HepG2 (cell line): Measurements from ENCODE around the gene HDGFL2. TPM values are rescaled to one million over a fixed set of nuclear protein-coding genes. Genes with fewer than 3 reads are reported as not detected.

Source experiments
- ATAC-seq: fragments of 200-7000 bp; cut with Tn5 transposase; 3 replicates; pipeline ENCODE4 v1.9.1; 2020; ENCODE audit warnings: mild to moderate bottlenecking, moderate library complexity
- BruUV-seq: library from RNA; stranded (reverse); fragments of 400-500 nt; replicated peaks from 2 replicates; lab custom pipeline; 2021; lab: Mats Ljungman, UMichigan
- CTCF ChIA-PET: fragments of 300-600 bp; formaldehyde crosslinking; extraction: SDS; loops from one replicate; lab custom pipeline; 2021; ENCODE audit warnings: low total read pairs, inconsistent platforms, low intra/inter-chr PET ratio; lab: Yijun Ruan, JAX
- POLR2A ChIA-PET: fragments of 350-600 bp; sonication (Branson Sonifier 250); formaldehyde crosslinking; loops from one replicate; lab custom pipeline; 2020; ENCODE audit warnings: antibody characterized with exemption, inconsistent platforms; lab: Yijun Ruan, JAX
- DNase-seq: peaks from one replicate; pipeline ENCODE4 v3.0.0-alpha.2; 2015; ENCODE audit warnings: low spot score
- FAIRE-seq: peaks from 3 replicates; lab custom pipeline; 2011; peaks lifted over from hg19 to GRCh38; lab: Jason Lieb, UNC
- H2AFZ ChIP-seq: one replicate; pipeline ENCODE4 v1.6.1; 2011; ENCODE audit warnings: low read length, inconsistent platforms
- H3K27ac ChIP-seq: fragments of 300-600 bp; 3 replicates; pipeline ENCODE4 v1.8.0; 2011; ENCODE audit warnings: mixed run types, mild to moderate bottlenecking, mixed read lengths, low read length, inconsistent platforms; ENCODE audit not compliant: insufficient read depth; ENCODE audit errors: extremely low read length
- H3K27me3 ChIP-seq, 2 experiments: fragments of 200-600 bp in 1 of 2; 2 replicates in 1 of 2; 3 replicates in 1 of 2; pipeline versions ENCODE4 v1.6.0 to v1.8.0; 2011; ENCODE audit warnings: low read length in 2 of 2, mild to moderate bottlenecking in 2 of 2, moderate library complexity in 2 of 2, inconsistent platforms in 1 of 2; ENCODE audit not compliant: insufficient read depth in 2 of 2, control insufficient read depth in 1 of 2
- H3K36me3 ChIP-seq, 2 experiments: fragments of 200-600 bp in 1 of 2; replicated peaks in 1 of 2; 2 replicates in 1 of 2; 3 replicates in 1 of 2; pipeline versions ENCODE4 v1.5.1 to v1.8.0; 2011; ENCODE audit warnings: low read length in 2 of 2, inconsistent platforms in 1 of 2; ENCODE audit not compliant: insufficient read depth in 2 of 2, control insufficient read depth in 1 of 2
- H3K4me1 ChIP-seq: 2 replicates; pipeline ENCODE4 v1.5.1; 2012; ENCODE audit warnings: low read length, inconsistent platforms; ENCODE audit not compliant: insufficient read depth
- H3K4me2 ChIP-seq: 2 replicates; pipeline ENCODE4 v1.6.0; 2011; ENCODE audit warnings: low read depth, low read length, inconsistent platforms
- H3K4me3 ChIP-seq, 3 experiments: fragments of 200-600 bp in 1 of 3; sonication (generic), shearing (Covaris generic) in 1 of 3; replicated peaks in 1 of 3; 2 replicates each; pipeline ENCODE4 v1.5.1; 2011 to 2016; ENCODE audit warnings: low read length in 3 of 3, inconsistent platforms in 2 of 3, low read depth in 2 of 3, mild to moderate bottlenecking in 2 of 3, control low read depth in 1 of 3, mixed read lengths in 1 of 3; ENCODE audit not compliant: insufficient read depth in 1 of 3
- H3K79me2 ChIP-seq: one replicate; pipeline ENCODE4 v1.6.1; 2011; ENCODE audit warnings: low read length, inconsistent platforms; ENCODE audit not compliant: insufficient read depth
- H3K9ac ChIP-seq: 2 replicates; pipeline ENCODE4 v1.6.0; 2011; ENCODE audit warnings: mild to moderate bottlenecking, low read depth, low read length, inconsistent platforms; ENCODE audit not compliant: insufficient read depth
- H3K9me3 ChIP-seq: 2 replicates; pipeline ENCODE4 v1.5.1; 2012; ENCODE audit warnings: mild to moderate bottlenecking, low read length
- H4K20me1 ChIP-seq: 2 replicates; pipeline ENCODE4 v1.6.0; 2011; ENCODE audit warnings: inconsistent platforms, mild to moderate bottlenecking, low read length, moderate library complexity; ENCODE audit not compliant: insufficient read depth
- AGO2 ChIP-seq: fragments of 200-400 bp; formaldehyde crosslinking; optimal IDR thresholded peaks from 2 replicates; pipeline ENCODE3; 2017; ENCODE audit warnings: mild to moderate bottlenecking, low read depth, low read length, moderate library complexity
- BHLHE40 ChIP-seq: IDR thresholded peaks from 2 replicates; pipeline ENCODE4 v1.6.1; 2011; ENCODE audit warnings: low read length, improper control_type of control experiment
- HNRNPLL ChIP-seq: fragments of 200-400 bp; formaldehyde crosslinking; IDR thresholded peaks from 2 replicates; pipeline ENCODE4 v1.6.1; 2017; ENCODE audit warnings: mild to moderate bottlenecking, low read depth, low read length; ENCODE audit not compliant: poor library complexity, severe bottlenecking
- HOXA7 ChIP-seq: sonication (generic); formaldehyde crosslinking; IDR thresholded peaks from 2 replicates; pipeline ENCODE4 v1.8.1; 2022; ENCODE audit warnings: mild to moderate bottlenecking, missing genetic modification reagents, moderate library complexity
- ISL2 ChIP-seq: sonication (generic); formaldehyde crosslinking; IDR thresholded peaks from 2 replicates; pipeline ENCODE4 v1.5.0; 2020; ENCODE audit warnings: missing genetic modification reagents
- MXD4 ChIP-seq: IDR thresholded peaks from 2 replicates; pipeline ENCODE4 v1.6.1; 2016; ENCODE audit warnings: mild to moderate bottlenecking, missing biosample characterization, missing genetic modification reagents
- NAIF1 ChIP-seq: sonication (generic); formaldehyde crosslinking; IDR thresholded peaks from 2 replicates; pipeline ENCODE4 v1.5.0; 2020; ENCODE audit warnings: mild to moderate bottlenecking, missing genetic modification reagents, borderline replicate concordance
- RBM39 ChIP-seq: fragments of 200-400 bp; formaldehyde crosslinking; IDR thresholded peaks from one replicate; pipeline ENCODE4 v1.6.1; 2018; ENCODE audit warnings: antibody characterized with exemption, mild to moderate bottlenecking, low read depth, low read length; ENCODE audit not compliant: poor library complexity, severe bottlenecking
- SALL1 ChIP-seq: sonication (generic); formaldehyde crosslinking; IDR thresholded peaks from 2 replicates; pipeline ENCODE4 v1.8.0; 2022; ENCODE audit warnings: mild to moderate bottlenecking, missing genetic modification reagents
- SMAD1 ChIP-seq: sonication (generic); formaldehyde crosslinking; IDR thresholded peaks from 2 replicates; pipeline ENCODE4 v1.4.0; 2020; ENCODE audit warnings: missing genetic modification reagents, low read depth, mild to moderate bottlenecking, borderline replicate concordance
- THAP11 ChIP-seq: IDR thresholded peaks from 2 replicates; pipeline ENCODE4 v1.6.1; 2016; ENCODE audit warnings: missing biosample characterization, missing genetic modification reagents
- ZNF792 ChIP-seq: IDR thresholded peaks from 2 replicates; pipeline ENCODE4 v1.6.1; 2016
- WGBS: methylation state at CpG from one replicate; pipeline ENCODE4 v1.1.6; 2017; ENCODE audit warnings: low lambda C conversion rate; 5-methylcytosine and 5-hydroxymethylcytosine counted together
- in situ Hi-C: cut with HindIII; loops from 2 replicates; pipeline ENCODE4 v1.10.0; 2017; ENCODE audit warnings: low pct_unique_long_range_greater_than_20kb; ENCODE audit not compliant: extremely low pct_ligation_motif_present
- intact Hi-C: fragments of 100-400 bp; cut with micrococcal nuclease; formaldehyde crosslinking; loops from one replicate; pipeline ENCODE4 v1.10.0; 2022; ENCODE audit not compliant: unreplicated experiment
- polyA plus RNA-seq, 8 experiments: library from polyadenylated mRNA; depleted of rRNA in 3 of 8; stranded (reverse) in 7 of 8; unstranded in 1 of 8; fragments of >200 nt; fragmentation: Illumina TruSeq in 4 of 8; extraction: Trizol in 4 of 8; gene quantifications; 2 replicates each; pipeline versions ENCODE4 v1.2.1 to v1.2.3, GENCODE V29; 2011 to 2016; ENCODE audit warnings: low read depth in 4 of 8, missing spikeins in 1 of 8, mixed read lengths in 1 of 8; ENCODE audit not compliant: insufficient read depth in 1 of 8
- total RNA-seq, 5 experiments: library from RNA; depleted of rRNA; stranded (reverse); fragments of >200 nt; fragmentation: Illumina TruSeq; extraction: Trizol; gene quantifications; 2 replicates each; pipeline ENCODE4 v1.2.3, GENCODE V29; 2016; ENCODE audit warnings: low read depth in 1 of 5
- TF ChIP-seq, protein P1 (sequence below): sonication (generic); formaldehyde crosslinking; IDR thresholded peaks from 2 replicates; pipeline ENCODE4 v1.5.0; 2020; ENCODE audit warnings: mild to moderate bottlenecking, missing genetic modification reagents

HDGFL2 gene
- total and polyA plus RNA-seq, 2 of the 13 experiments (the other 11 are each of a cell fraction or from before 2014, with no cell fraction given), result 20.0 to 51.1 TPM

DNA sequence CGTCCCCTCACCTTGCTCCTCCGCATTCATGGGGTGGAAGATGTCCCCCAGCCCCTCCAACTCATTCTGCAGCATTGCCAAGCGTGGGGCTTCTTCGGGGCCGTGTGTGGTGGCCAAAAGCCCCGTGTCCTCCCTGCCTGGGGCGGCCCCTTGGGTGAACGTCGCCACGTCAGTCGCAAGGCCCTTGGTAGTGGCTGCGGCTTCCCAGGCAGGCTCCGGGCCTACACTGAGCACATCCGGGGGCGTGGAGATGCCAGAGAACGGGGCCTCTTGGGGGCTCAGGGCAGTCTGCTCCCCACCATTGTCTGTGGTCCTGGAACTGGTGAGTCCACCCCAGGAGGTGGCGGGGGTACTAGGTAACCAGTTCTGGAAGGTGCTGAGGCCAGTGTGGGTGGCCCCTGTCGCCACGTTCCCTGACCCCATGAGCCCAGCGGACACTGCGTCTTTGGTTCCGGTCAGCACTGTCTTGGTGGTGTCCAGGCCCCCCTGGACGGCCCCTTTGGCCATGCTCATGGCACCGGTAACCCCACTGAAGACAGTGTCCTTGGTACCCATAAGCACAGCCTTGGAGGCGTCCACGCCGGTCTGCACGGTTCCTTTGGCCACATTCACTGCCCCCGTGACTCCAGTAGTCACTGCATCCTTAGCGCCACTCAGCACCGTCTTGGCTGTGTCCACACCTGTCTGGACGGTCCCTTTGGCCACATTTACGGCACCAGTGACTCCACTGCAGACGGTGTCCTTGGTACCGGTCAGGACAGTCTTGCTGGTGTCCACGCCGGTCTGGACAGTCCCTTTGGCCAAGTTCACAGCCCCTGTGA lies 38.5 kb downstream of the HDGFL2 start:
- no peaks in the 10 kb centered on the region for H3K27me3 ChIP-seq
- ChIA-PET CTCF (no interaction called here), POLR2A (no interaction called here)
- intact Hi-C loops (no loop called here), in situ Hi-C loops (no loop called here)
- BruUV-seq, result no TSS peak
- H3K79me2 ChIP-seq, result no peaks in the 10 kb centered on the region
- H3K9me3 ChIP-seq, result no peaks in the 10 kb centered on the region
- ATAC-seq (no peak; the same call in 2 of the 3 replicates), FAIRE-seq (no peak), DNase-seq (no peak)
- H3K4me2 ChIP-seq, result no peak overlapping the region
- H3K4me1 ChIP-seq, result no peaks in the 10 kb centered on the region
- H3K36me3 ChIP-seq, result no peaks in the 10 kb centered on the region
- no peak overlapping the region for H2AFZ ChIP-seq
- TF ChIP-seq HOXA7 (CRISPR knock-in tag) (no peak), RBM39 (no peak), AGO2 (peak; percentile 35), HNRNPLL (no peak)
- 89% methylated on average over 18 of the region's 37 CpGs for WGBS
- H4K20me1 ChIP-seq, result no peaks in the 10 kb centered on the region
- H3K4me3 ChIP-seq, result no peak overlapping the region
- H3K9ac ChIP-seq, result no peak overlapping the region
- H3K27ac ChIP-seq, result no peak overlapping the region

DNA sequence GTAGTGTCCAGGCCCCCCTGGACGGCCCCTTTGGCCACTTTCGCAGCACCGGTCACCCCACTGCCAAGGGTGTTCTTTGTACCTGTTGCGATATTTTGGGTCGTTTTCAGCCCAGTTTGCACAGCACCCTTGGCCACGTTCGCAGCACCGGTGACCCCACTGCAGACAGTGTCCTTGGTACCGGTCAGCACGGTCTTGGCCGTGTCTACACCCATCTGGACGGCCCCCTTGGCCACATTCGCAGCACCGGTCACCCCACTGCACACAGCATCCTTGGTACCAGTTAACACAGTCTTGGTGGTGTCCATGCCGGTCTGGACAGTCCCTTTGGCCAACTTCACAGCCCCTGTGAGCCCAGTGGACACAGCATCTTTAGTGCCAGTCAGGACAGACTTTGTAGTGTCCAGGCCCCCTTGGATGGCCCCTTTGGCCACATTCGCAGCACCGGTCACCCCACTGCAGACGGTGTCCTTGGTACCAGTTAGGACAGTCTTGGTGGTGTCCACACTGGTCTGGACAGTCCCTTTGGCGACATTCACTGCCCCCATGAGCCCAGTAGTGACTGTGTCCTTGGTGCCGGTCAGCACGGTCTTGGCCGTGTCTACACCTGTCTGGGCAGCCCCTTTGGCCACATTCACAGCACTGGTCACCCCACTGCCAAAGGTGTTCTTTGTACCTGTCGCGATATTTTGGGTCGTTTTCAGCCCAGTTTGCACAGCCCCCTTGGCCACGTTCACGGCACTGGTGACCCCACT lies 39.4 kb downstream of the HDGFL2 start:
- POLR2A ChIA-PET, result no interaction called here
- intact Hi-C loops, result no loop called here
- in situ Hi-C loops, result no loop called here
- no peak overlapping the region for H3K4me2 ChIP-seq
- no peaks in the 10 kb centered on the region for H3K4me1 ChIP-seq
- no peak overlapping the region for H2AFZ ChIP-seq
- FAIRE-seq (no peak), DNase-seq (no peak)
- no peak overlapping the region for H3K27ac ChIP-seq
- H3K4me3 ChIP-seq, result no peak overlapping the region
- no peaks in the 10 kb centered on the region for H3K79me2 ChIP-seq
- TF ChIP-seq SALL1 (CRISPR knock-in tag) (no peak), ISL2 (CRISPR knock-in tag) (no peak), THAP11 (no peak), ZNF792 (CRISPR knock-in tag) (no peak), MXD4 (CRISPR knock-in tag) (no peak), NAIF1 (CRISPR knock-in tag) (no peak), BHLHE40 (no peak), SMAD1 (CRISPR knock-in tag) (no peak)
- TF ChIP-seq, protein P1, sequence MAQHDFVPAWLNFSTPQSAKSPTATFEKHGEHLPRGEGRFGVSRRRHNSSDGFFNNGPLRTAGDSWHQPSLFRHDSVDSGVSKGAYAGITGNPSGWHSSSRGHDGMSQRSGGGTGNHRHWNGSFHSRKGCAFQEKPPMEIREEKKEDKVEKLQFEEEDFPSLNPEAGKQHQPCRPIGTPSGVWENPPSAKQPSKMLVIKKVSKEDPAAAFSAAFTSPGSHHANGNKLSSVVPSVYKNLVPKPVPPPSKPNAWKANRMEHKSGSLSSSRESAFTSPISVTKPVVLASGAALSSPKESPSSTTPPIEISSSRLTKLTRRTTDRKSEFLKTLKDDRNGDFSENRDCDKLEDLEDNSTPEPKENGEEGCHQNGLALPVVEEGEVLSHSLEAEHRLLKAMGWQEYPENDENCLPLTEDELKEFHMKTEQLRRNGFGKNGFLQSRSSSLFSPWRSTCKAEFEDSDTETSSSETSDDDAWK (CRISPR knock-in tag), result no peak
- TF ChIP-seq, all 625 proteins: peak for 0
- 83% methylated on average over 23 of the region's 27 CpGs for WGBS
- Histone ChIP-seq H3K9ac (no peak overlapping the region), H3K36me3 (no peaks in the 10 kb centered on the region), H4K20me1 (no peaks in the 10 kb centered on the region), H3K9me3 (no peaks in the 10 kb centered on the region), H3K27me3 (no peaks in the 10 kb centered on the region)
- no TSS peak for BruUV-seq
- CTCF ChIA-PET, result no interaction called here
- ATAC-seq, result no peak; the same call in 2 of the 3 replicates
